ENCODE results near the gene ZSWIM3.

GRCh38 chr20:45892828-45893500, 35.5 kb downstream of the ZSWIM3 start:
- TF ChIP-seq POLR2AphosphoS5 (IDR thresholded peaks at IDR 0.05; ENCODE audit: low read depth, low read length) = no peak
- TF ChIP-seq POLR2A (IDR thresholded peaks at IDR 0.05; ENCODE audit: low read depth, low read length) = no peak
